H1 (cell line): ENCODE results near the gene FOXA2. TPM values are rescaled to one million over a fixed set of nuclear protein-coding genes. Genes with fewer than 3 reads are reported as not detected.

Source experiments
- CTCF ChIA-PET: fragments of 300-600 bp; sonication (Branson Sonifier 250); formaldehyde crosslinking; loops from one replicate; lab custom pipeline; 2021; ENCODE audit not compliant: partially characterized antibody; lab: Charles Lee
- POLR2A ChIA-PET: fragments of 300-600 bp; sonication (Branson Sonifier 250); formaldehyde crosslinking; loops from one replicate; lab custom pipeline; 2021; ENCODE audit warnings: inconsistent platforms; ENCODE audit not compliant: partially characterized antibody; lab: Charles Lee
- DNase-seq, 2 experiments: peaks; one replicate each; pipeline versions ENCODE4 v3.0.0 to v3.0.0-alpha.2; 2010 to 2022; ENCODE audit warnings: low spot score in 2 of 2, low read depth in 1 of 2, mixed read lengths in 1 of 2
- FAIRE-seq: peaks from 2 replicates; lab custom pipeline; 2011; peaks lifted over from hg19 to GRCh38; lab: Jason Lieb, UNC
- H2AFZ ChIP-seq: 2 replicates; pipeline ENCODE4 v1.8.1; 2012; ENCODE audit warnings: low read length, inconsistent platforms
- H2AK5ac ChIP-seq: 2 replicates; pipeline ENCODE4 v1.6.1; 2013; ENCODE audit warnings: low read depth, low read length
- H2BK120ac ChIP-seq: replicated peaks from 2 replicates; pipeline ENCODE3; 2013; ENCODE audit warnings: low read depth, low read length, inconsistent platforms
- H2BK12ac ChIP-seq: 2 replicates; pipeline ENCODE4 v1.6.1; 2013; ENCODE audit warnings: low read depth, low read length
- H2BK15ac ChIP-seq: 2 replicates; pipeline ENCODE4 v1.6.1; 2013; ENCODE audit warnings: low read length
- H2BK20ac ChIP-seq: 2 replicates; pipeline ENCODE4 v1.6.1; 2013; ENCODE audit warnings: low read length
- H2BK5ac ChIP-seq: 2 replicates; pipeline ENCODE4 v1.6.1; 2013; ENCODE audit warnings: low read depth, low read length
- H3K14ac ChIP-seq: 2 replicates; pipeline ENCODE4 v1.6.1; 2013; ENCODE audit warnings: inconsistent platforms; ENCODE audit not compliant: insufficient read length
- H3K18ac ChIP-seq: 2 replicates; pipeline ENCODE4 v1.6.1; 2013; ENCODE audit warnings: low read length; ENCODE audit errors: extremely low read depth
- H3K23ac ChIP-seq: 2 replicates; pipeline ENCODE4 v1.6.1; 2013; ENCODE audit warnings: inconsistent platforms; ENCODE audit not compliant: insufficient read length
- H3K23me2 ChIP-seq: 2 replicates; pipeline ENCODE4 v1.6.1; 2013; ENCODE audit warnings: low read depth, low read length
- H3K27ac ChIP-seq: 2 replicates; pipeline ENCODE4 v1.6.1; 2011; ENCODE audit warnings: low read depth, low read length, inconsistent platforms
- H3K27me3 ChIP-seq, 4 experiments: replicated peaks in 1 of 4; 1 replicate in 1 of 4; 2 replicates in 3 of 4; pipeline versions ENCODE4 v1.6.1 to v1.8.1; 2011 to 2013; ENCODE audit warnings: low read length in 3 of 4, mild to moderate bottlenecking in 3 of 4, inconsistent platforms in 2 of 4, mixed read lengths in 2 of 4, moderate library complexity in 1 of 4; ENCODE audit not compliant: control insufficient read depth in 3 of 4, insufficient read depth in 3 of 4; ENCODE audit errors: extremely low read depth in 1 of 4
- H3K36me3 ChIP-seq, 4 experiments: 2 replicates each; pipeline versions ENCODE4 v1.6.1 to v1.8.1; 2011 to 2013; ENCODE audit warnings: mild to moderate bottlenecking in 4 of 4, low read length in 3 of 4, moderate library complexity in 2 of 4, control low read depth in 1 of 4, inconsistent platforms in 1 of 4; ENCODE audit not compliant: insufficient read depth in 4 of 4, control insufficient read depth in 2 of 4
- H3K4ac ChIP-seq: replicated peaks from 2 replicates; pipeline ENCODE3; 2013; ENCODE audit warnings: low read length, low read depth, mixed read lengths, inconsistent platforms; ENCODE audit not compliant: insufficient read length
- H3K4me1 ChIP-seq, 4 experiments: replicated peaks in 1 of 4; 1 replicate in 1 of 4; 2 replicates in 3 of 4; pipeline versions ENCODE4 v1.6.1 to v1.8.1; 2011 to 2013; ENCODE audit warnings: low read length in 3 of 4, inconsistent platforms in 2 of 4, mixed read lengths in 1 of 4; ENCODE audit not compliant: insufficient read depth in 4 of 4, control insufficient read depth in 3 of 4
- H3K4me2 ChIP-seq, 2 experiments: 2 replicates each; pipeline versions ENCODE4 v1.6.1 to v1.8.1; 2011 to 2013; ENCODE audit warnings: low read depth in 2 of 2, low read length in 2 of 2, control low read depth in 1 of 2, inconsistent platforms in 1 of 2, mild to moderate bottlenecking in 1 of 2; ENCODE audit not compliant: insufficient read depth in 1 of 2
- H3K4me3 ChIP-seq, 4 experiments: fragments of 200-600, 300-600 bp in 1 of 4; sonication (generic), shearing (Covaris generic), sonication (Bioruptor Twin) in 1 of 4; 2 replicates each; pipeline versions ENCODE4 v1.5.1 to v1.8.1; 2011 to 2016; ENCODE audit warnings: low read length in 4 of 4, low read depth in 3 of 4, control low read depth in 2 of 4, inconsistent platforms in 2 of 4, mild to moderate bottlenecking in 2 of 4, mixed read lengths in 1 of 4, moderate library complexity in 1 of 4; ENCODE audit not compliant: insufficient read depth in 2 of 4; ENCODE audit errors: extremely low read depth in 1 of 4
- H3K56ac ChIP-seq: replicated peaks from 2 replicates; pipeline ENCODE3; 2013; ENCODE audit warnings: low read depth, mild to moderate bottlenecking, mixed read lengths, low read length, inconsistent platforms; ENCODE audit not compliant: insufficient read length
- H3K79me1 ChIP-seq: 2 replicates; pipeline ENCODE4 v1.6.1; 2013; ENCODE audit warnings: low read depth, low read length, control low read depth
- H3K79me2 ChIP-seq, 2 experiments: 2 replicates each; pipeline versions ENCODE4 v1.6.1 to v1.8.1; 2012 to 2013; ENCODE audit warnings: low read length in 2 of 2, mild to moderate bottlenecking in 2 of 2, inconsistent platforms in 1 of 2; ENCODE audit not compliant: insufficient read depth in 2 of 2, control insufficient read depth in 1 of 2
- H3K9ac ChIP-seq, 4 experiments: replicated peaks in 1 of 4; 1 replicate in 1 of 4; 2 replicates in 3 of 4; pipeline versions ENCODE4 v1.6.1 to v1.8.1; 2011 to 2013; ENCODE audit warnings: low read depth in 3 of 4, low read length in 3 of 4, control low read depth in 2 of 4, mild to moderate bottlenecking in 2 of 4, moderate library complexity in 2 of 4, inconsistent platforms in 1 of 4; ENCODE audit errors: extremely low read depth in 1 of 4
- H3K9me3 ChIP-seq, 2 experiments: 2 replicates each; pipeline versions ENCODE4 v1.6.1 to v1.8.1; 2012 to 2013; ENCODE audit warnings: mild to moderate bottlenecking in 2 of 2, moderate library complexity in 2 of 2, control low read depth in 1 of 2, inconsistent platforms in 1 of 2, low read depth in 1 of 2, low read length in 1 of 2, mixed read lengths in 1 of 2; ENCODE audit not compliant: insufficient read depth in 2 of 2
- H4K20me1 ChIP-seq, 2 experiments: replicated peaks in 1 of 2; 2 replicates each; pipeline versions ENCODE3 to v1.8.1; 2011 to 2013; ENCODE audit warnings: inconsistent platforms in 2 of 2, low read length in 2 of 2, mild to moderate bottlenecking in 1 of 2; ENCODE audit not compliant: insufficient read depth in 2 of 2, control insufficient read depth in 1 of 2
- H4K5ac ChIP-seq: 2 replicates; pipeline ENCODE4 v1.6.1; 2013; ENCODE audit warnings: low read length, low read depth, mixed read lengths, inconsistent platforms; ENCODE audit not compliant: insufficient read length
- H4K8ac ChIP-seq: 2 replicates; pipeline ENCODE4 v1.8.0; 2013; ENCODE audit warnings: mild to moderate bottlenecking, moderate library complexity, low read length, inconsistent platforms; ENCODE audit not compliant: insufficient read depth; ENCODE audit errors: extremely low read depth
- H4K91ac ChIP-seq: replicated peaks from 2 replicates; pipeline ENCODE3; 2013; ENCODE audit warnings: low read length, mixed read lengths, inconsistent platforms; ENCODE audit not compliant: insufficient read length
- BCL11A ChIP-seq, 2 experiments: IDR thresholded peaks; one replicate each; pipeline ENCODE4 v1.6.1; 2011; ENCODE audit warnings: low read depth in 2 of 2, low read length in 2 of 2, mild to moderate bottlenecking in 2 of 2
- E2F6 ChIP-seq: IDR thresholded peaks from 2 replicates; pipeline ENCODE4 v1.6.1; 2012; ENCODE audit warnings: inconsistent platforms
- EZH2 ChIP-seq: fragments of 200-600 bp; sonication (generic); IDR thresholded peaks from 2 replicates; pipeline ENCODE4 v1.7.1; 2012; ENCODE audit warnings: low read depth, mild to moderate bottlenecking, moderate library complexity, low read length, inconsistent platforms; ENCODE audit not compliant: severe bottlenecking
- HDAC2 ChIP-seq, 2 experiments: fragments of 300-600 bp in 1 of 2; sonication (generic) in 1 of 2; IDR thresholded peaks; 2 replicates each; pipeline ENCODE4 v1.6.1; 2011 to 2012; ENCODE audit warnings: low read depth in 2 of 2, low read length in 2 of 2, mild to moderate bottlenecking in 2 of 2, moderate library complexity in 2 of 2, borderline replicate concordance in 1 of 2, inconsistent platforms in 1 of 2
- KDM4A ChIP-seq: IDR thresholded peaks from one replicate; pipeline ENCODE4 v1.7.1; 2012; ENCODE audit warnings: low read depth, mild to moderate bottlenecking, moderate library complexity, low read length, inconsistent platforms; ENCODE audit not compliant: severe bottlenecking
- KDM5A ChIP-seq: fragments of 200-600 bp; IDR thresholded peaks from 2 replicates; pipeline ENCODE4 v1.7.1; 2012; ENCODE audit warnings: mild to moderate bottlenecking, low read length, inconsistent platforms, mixed read lengths
- MAFK ChIP-seq: IDR thresholded peaks from 2 replicates; pipeline ENCODE4 v1.6.1; 2012; ENCODE audit warnings: low read depth, mild to moderate bottlenecking, improper control_type of control experiment, low read length
- POU5F1 ChIP-seq: IDR thresholded peaks from 2 replicates; pipeline ENCODE4 v1.6.1; 2011; ENCODE audit warnings: low read depth, mild to moderate bottlenecking, low read length, moderate library complexity
- RNF2 ChIP-seq: fragments of 200-900, 300-1000 bp; sonication (generic); IDR thresholded peaks from 2 replicates; pipeline ENCODE4 v1.7.1; 2016; ENCODE audit warnings: borderline replicate concordance, low read depth, mild to moderate bottlenecking, antibody characterized with exemption, low read length; ENCODE audit not compliant: poor library complexity, severe bottlenecking; ENCODE audit errors: missing control alignments
- SIN3A ChIP-seq, 2 experiments: IDR thresholded peaks in 1 of 2; conservative IDR thresholded peaks in 1 of 2; 2 replicates each; pipeline ENCODE4 v1.6.1; 2011 to 2012; ENCODE audit warnings: low read length in 2 of 2, improper control_type of control experiment in 1 of 2, low read depth in 1 of 2, mild to moderate bottlenecking in 1 of 2
- TAF7 ChIP-seq: optimal IDR thresholded peaks from 2 replicates; pipeline ENCODE3; 2011; ENCODE audit warnings: low read depth, mild to moderate bottlenecking, inconsistent platforms, low read length, moderate library complexity, borderline replicate concordance
- WGBS, 2 experiments: shearing (Covaris generic) in 1 of 2; methylation state at CpG; one replicate each; pipeline versions ENCODE4 v1.1.6 to v1.1.7; 2013 to 2015; ENCODE audit warnings: low lambda C conversion rate in 2 of 2, mixed read lengths in 2 of 2, inconsistent platforms in 1 of 2, low coverage in 1 of 2, missing lambda C conversion rate in 1 of 2; ENCODE audit not compliant: insufficient replicate concordance in 2 of 2, insufficient coverage in 1 of 2, insufficient read length in 1 of 2; ENCODE audit errors: extremely low coverage in 1 of 2, missing lambda C conversion rate in 1 of 2; 5-methylcytosine and 5-hydroxymethylcytosine counted together
- polyA plus RNA-seq, 7 experiments: library from polyadenylated mRNA; depleted of rRNA in 3 of 7; stranded (reverse) in 5 of 7; unstranded in 2 of 7; fragments of >200 nt in 5 of 7; fragments of 200-250 nt in 2 of 7; gene quantifications; 1 replicate in 5 of 7; 2 replicates in 1 of 7; 4 replicates in 1 of 7; pipeline versions ENCODE4 v1.2.1 to v1.2.3, GENCODE V29; 2011 to 2013; ENCODE audit warnings: missing spikeins in 2 of 7, mixed read lengths in 2 of 7
- total RNA-seq: library from RNA; stranded (reverse); fragmentation: NEBNext Ultra II Directional; extraction: Animal tissue kit (Norgen Biotek cat#: 25700); gene quantifications from 2 replicates; pipeline ENCODE4 v1.2.1, GENCODE V29; 2021

The FOXA2 gene
- total and polyA plus RNA-seq, 2 of the 8 experiments (the other 6 are each of a cell fraction or from before 2014, with no cell fraction given), result not detected

GRCh38 chr20:22531056-22531615 is 53.2 kb downstream of the FOXA2 start:
- H3K27ac ChIP-seq, result no peak overlapping the region
- no peak for TF ChIP-seq SIN3A (conservative IDR thresholded peaks at IDR 0.05 in 1 of 2, IDR thresholded peaks at IDR 0.05 in 1 of 2; ENCODE audit: low read depth in 1 of 2, low read length in 2 of 2)
- TF ChIP-seq BCL11A (IDR thresholded peaks at IDR 0.05; ENCODE audit: low read depth in 2 of 2, low read length in 2 of 2), result no peak
- TF ChIP-seq POU5F1, result no peak
- no peak for TF ChIP-seq TAF7
- TF ChIP-seq RNF2, result no peak
- TF ChIP-seq E2F6, result no peak
- TF ChIP-seq KDM5A, result no peak
- no peak for TF ChIP-seq HDAC2 (IDR thresholded peaks at IDR 0.05; ENCODE audit: borderline replicate concordance in 1 of 2, low read depth in 2 of 2, low read length in 2 of 2)
- TF ChIP-seq EZH2, result no peak
- no peak for TF ChIP-seq MAFK
- TF ChIP-seq KDM4A, result no peak

More at GRCh38 chr20:22531056-22531615, 53.2 kb downstream of the FOXA2 start:
- H4K20me1 ChIP-seq, result no peaks in the 10 kb centered on the region
- H3K9me3 ChIP-seq, result no peaks in the 10 kb centered on the region
- FAIRE-seq (no peak), DNase-seq (no peak)
- no peak overlapping the region for H3K56ac ChIP-seq
- H2BK120ac ChIP-seq, result no peak overlapping the region
- no peak overlapping the region for H2BK12ac ChIP-seq
- H2BK5ac ChIP-seq, result no peak overlapping the region
- H2AK5ac ChIP-seq, result peak overlapping the region; percentile 11; the same call in 1 of the 2 replicates
- H2BK20ac ChIP-seq, result no peak overlapping the region
- no peaks in the 10 kb centered on the region for H3K23me2 ChIP-seq
- H4K8ac ChIP-seq, result no peak overlapping the region; the same call in 1 of the 2 replicates
- H4K5ac ChIP-seq, result no peak overlapping the region
- POLR2A ChIA-PET, result no interaction called here
- H3K79me2 ChIP-seq, result no peaks in the 10 kb centered on the region
- no peak overlapping the region for H3K9ac ChIP-seq
- no peak overlapping the region for H3K4me3 ChIP-seq
- H2AFZ ChIP-seq, result no peak overlapping the region
- H3K23ac ChIP-seq, result no peak overlapping the region
- no peak overlapping the region for H3K14ac ChIP-seq
- no peak overlapping the region for H4K91ac ChIP-seq
- WGBS, 2 experiments, result 82% methylated on average over 8 of the region's 8 CpGs; no CpG with 5 or more reads in 1 of the 2 experiments
- CTCF ChIA-PET, result interaction anchor here (0.6 to 3.8 kb wide), 3 partner anchors 16 to 78 kb away, joined by 4 to 12 read pairs (median 4); no protein-coding TSS in a partner anchor
- H3K4me2 ChIP-seq, result no peak overlapping the region
- H3K36me3 ChIP-seq, result no peaks in the 10 kb centered on the region
- no peaks in the 10 kb centered on the region for H3K27me3 ChIP-seq
- no peak overlapping the region for H2BK15ac ChIP-seq
- peaks cover 2 to 7% (median 4%) of the 10 kb centered on the region in 4 experiments; a peak in 4 of 7 replicates for H3K4me1 ChIP-seq
- no peak overlapping the region for H3K18ac ChIP-seq
- H3K79me1 ChIP-seq, result no peaks in the 10 kb centered on the region
- no peak overlapping the region for H3K4ac ChIP-seq
